Keratinocyte (primary cell): Measurements from ENCODE around the gene ZNF567.
"Not testable (repeated sequence)": the region's sequence is repeated elsewhere in the genome, so short reads cannot be mapped to it uniquely, and the experiment has no call there.

ENCODE experiments used
- CTCF ChIP-seq, 3 experiments: IDR thresholded peaks in 1 of 3; conservative IDR thresholded peaks in 1 of 3; optimal IDR thresholded peaks in 1 of 3; 2 replicates in 2 of 3; 3 replicates in 1 of 3; pipeline versions ENCODE3 to v1.5.1; 2011; ENCODE audit warnings: low read length in 3 of 3, mild to moderate bottlenecking in 3 of 3, moderate library complexity in 2 of 3, control low read depth in 1 of 3, inconsistent platforms in 1 of 3; ENCODE audit not compliant: insufficient read depth in 2 of 3; ENCODE audit errors: extremely low read depth in 1 of 3
- EZH2 ChIP-seq: IDR thresholded peaks from one replicate; pipeline ENCODE4 v1.6.1; 2012; ENCODE audit warnings: inconsistent platforms, mild to moderate bottlenecking, low read length, moderate library complexity

GRCh38 chr19:36749613-36750012 is 62.2 kb downstream of the ZNF567 start:
- not testable (repeated sequence) for TF ChIP-seq CTCF (optimal IDR thresholded peaks at IDR 0.05 in 1 of 3, IDR thresholded peaks at IDR 0.05 in 1 of 3, conservative IDR thresholded peaks at IDR 0.05 in 1 of 3; ENCODE audit: extremely low read depth in 1 of 3, insufficient read depth in 2 of 3, low read length in 3 of 3); EZH2
